Raji (cell line): ENCODE results near the gene PTPRA.

Experiments used
- POLR2A ChIP-seq: IDR thresholded peaks from 2 replicates; pipeline ENCODE4 v1.6.1; 2011; ENCODE audit warnings: low read depth, low read length, control low read depth; ENCODE audit not compliant: insufficient read depth

Gene PTPRA

GRCh38 chr20:2873747-2874041 lies 413 bp downstream of the PTPRA start:
- TF ChIP-seq POLR2A = no peak

DNA sequence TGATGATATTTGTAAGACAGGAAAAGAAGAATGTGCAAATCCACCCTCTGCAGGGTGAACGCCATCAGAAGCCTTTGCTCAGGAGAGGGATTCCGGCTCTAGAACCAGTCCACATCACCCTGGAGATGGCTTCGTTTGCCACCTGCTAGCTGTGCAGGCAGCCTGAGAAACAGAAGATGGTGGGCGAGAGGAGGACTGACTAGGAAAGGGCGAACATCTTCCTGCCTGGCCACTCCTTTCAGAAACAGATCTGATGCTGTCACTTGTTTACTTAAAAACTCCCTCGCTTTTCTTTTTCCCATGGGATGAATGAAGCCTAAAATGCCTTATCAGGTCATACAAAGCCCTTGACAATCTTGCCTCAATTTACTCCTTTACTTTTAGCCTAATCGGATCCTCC lies 1.2 kb downstream of the PTPRA start:
- no peak for TF ChIP-seq POLR2A

DNA sequence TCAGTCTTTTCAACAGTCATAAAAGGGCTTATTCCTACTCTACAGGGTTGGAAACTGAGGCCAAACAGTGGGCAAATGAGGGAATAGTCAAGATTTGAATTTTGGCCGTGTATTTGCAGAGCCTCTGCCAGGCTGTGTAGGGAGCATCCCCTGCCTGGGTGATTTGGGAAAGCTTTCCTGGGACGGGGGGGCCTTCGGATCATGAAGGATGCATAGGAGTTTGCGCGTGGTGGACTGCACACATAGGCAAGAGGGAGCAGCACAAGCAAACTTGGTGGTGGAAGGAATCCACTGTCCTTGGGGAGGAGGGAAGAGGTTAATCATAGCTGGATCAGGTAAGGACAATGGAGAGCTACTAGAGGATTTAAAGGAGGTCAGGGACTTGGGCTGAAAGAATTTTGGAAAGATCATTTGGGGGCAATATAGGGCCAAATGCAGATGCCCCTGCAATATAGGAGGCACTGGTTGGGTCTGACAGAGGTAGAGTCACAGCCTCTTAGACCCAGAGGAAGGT lies 2.5 kb downstream of the PTPRA start:
- TF ChIP-seq POLR2A = no peak

GRCh38 chr20:2878515-2878914 lies 5.2 kb downstream of the PTPRA start:
- TF ChIP-seq POLR2A = no peak

DNA sequence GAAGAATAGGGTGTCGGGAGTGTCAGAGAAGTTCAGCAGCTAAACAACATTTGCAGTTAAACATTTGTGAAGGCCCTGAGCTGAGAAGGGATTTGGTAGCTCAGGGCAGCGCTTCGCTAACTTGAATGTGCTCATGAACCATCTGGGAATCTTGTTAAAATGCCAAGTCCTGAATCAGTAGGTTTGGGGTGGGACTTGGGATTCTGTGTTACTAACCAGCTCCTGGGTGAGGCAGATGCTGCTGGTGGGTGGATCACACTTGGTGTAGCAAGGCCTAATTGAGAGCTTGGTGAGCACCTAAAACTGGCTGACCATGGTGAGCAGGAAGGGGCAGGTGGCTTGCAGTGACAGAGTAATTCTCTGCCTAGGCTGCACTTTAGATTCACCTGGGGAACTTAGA lies 5.9 kb downstream of the PTPRA start:
- TF ChIP-seq POLR2A = no peak

GRCh38 chr20:2880650-2881049 lies 7.4 kb downstream of the PTPRA start:
- no peak for TF ChIP-seq POLR2A

DNA sequence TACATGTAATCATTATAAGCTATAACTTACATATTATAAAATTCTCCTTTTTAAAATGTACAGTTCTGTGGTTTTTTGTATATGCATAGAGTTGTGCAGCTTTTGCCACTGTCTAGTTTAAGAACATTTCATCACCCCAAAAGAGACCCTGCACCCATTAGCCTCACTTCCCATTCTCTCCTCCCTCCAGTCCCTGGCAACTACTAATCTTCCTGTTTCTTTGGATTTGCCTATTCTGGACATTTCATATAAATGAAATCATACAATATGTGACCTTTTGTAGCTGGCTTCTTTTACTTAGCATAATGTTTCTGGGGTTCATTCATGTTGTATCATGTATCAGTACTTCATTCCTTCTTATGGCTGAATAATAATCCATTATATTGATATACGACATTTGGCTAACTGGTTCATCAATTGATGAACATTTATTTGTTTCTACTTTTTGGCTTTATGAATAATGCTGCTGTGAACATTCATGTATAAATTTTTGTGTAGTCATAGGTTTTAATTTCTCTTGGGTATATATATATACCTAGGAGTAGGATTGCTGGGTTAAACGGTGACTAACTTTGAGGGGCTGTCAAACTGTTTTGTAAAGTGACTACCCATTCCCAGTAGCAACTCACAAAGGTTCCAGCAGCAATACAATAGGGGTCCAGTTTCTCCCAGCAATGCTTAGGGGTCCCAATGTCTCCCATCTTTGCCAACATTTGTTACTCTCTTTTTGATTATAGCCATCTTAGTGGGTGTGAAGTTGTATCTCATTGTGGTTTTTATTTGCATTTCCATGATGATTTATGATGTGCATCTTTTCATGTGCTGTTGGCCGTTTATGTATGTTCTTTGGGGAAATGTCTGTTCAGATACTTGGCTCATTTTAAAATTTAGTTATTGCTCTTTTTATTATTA lies 10.7 kb downstream of the PTPRA start:
- TF ChIP-seq POLR2A = no peak

DNA sequence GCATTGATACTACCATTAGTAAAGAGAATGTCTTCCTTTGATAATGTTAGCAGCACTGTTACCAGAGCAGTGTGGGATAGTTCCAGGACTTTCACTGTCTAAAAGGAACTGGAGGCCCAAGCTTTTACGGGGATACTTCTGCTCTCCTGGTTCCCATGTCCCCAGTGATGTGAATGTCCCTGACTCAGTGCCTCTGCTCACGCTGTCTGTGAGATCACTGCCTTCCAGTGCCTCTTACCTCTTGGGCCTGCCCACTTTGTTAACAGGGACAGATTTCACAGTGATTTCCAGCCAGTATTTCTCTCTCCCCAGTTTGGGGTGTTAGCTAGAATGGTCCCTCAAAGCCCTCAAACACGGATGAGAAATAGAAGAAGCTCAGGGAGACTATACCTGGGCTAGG lies 14.4 kb downstream of the PTPRA start:
- TF ChIP-seq POLR2A = no peak

DNA sequence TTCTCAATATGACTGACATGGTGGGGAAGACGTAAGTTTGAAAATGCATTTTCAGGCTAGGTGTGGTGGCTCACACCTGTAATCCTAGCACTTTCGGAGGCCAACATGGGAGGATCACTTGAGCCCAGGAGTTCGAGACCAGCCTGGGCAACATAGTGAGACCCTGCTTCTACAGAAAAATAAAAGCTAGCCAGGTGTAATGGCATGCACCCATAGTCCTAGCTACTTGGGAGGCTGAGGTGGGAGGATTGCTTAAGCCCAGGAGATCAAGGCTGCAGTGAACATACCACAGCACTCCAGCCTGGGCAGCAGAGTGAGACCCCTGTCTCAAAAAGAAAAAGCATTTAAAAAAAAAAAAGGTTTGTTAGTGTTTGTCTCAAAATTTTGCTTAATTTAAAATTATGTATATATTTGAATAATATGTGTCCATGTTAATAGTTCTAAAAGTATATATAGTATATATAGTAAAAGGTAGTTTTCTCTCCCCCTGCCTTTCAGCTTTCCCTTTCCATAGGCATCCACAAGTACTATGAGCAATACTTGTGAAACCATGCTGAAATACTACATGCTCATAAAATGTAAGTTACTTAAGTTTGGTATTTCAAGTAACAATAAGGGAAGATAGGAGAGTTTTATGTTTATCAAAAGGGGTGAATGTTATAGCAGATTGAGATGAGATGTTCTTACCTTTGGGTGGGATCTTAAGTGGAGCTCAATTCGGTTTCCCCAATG lies 15.1 kb downstream of the PTPRA start:
- TF ChIP-seq POLR2A = no peak

GRCh38 chr20:2889209-2889608 lies 15.9 kb downstream of the PTPRA start:
- TF ChIP-seq POLR2A = no peak

- no peak for TF ChIP-seq POLR2A
These were observed 16.5 kb downstream of the PTPRA start for GRCh38 chr20:2889797-2890196.

DNA sequence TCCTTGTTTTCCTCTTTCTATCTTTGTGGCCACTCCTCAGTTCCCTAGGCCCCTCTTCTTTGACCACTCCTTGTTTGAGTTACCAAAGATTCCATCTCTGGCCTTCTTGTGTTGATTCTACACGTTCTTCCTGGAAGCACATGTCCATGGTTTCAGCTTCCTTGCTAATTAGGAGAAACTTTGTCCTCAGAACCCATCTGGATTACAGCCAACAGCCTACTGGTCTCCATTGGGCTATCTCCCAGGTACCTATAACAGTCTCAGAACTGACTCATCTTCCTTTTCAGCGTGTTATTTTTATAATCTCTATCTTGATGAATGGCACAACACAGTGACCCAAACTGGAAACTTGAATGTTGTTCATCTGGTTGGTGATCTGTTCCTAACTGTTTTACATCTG lies 17.5 kb downstream of the PTPRA start:
- no peak for TF ChIP-seq POLR2A

- no peak for TF ChIP-seq POLR2A
These were observed 18.1 kb downstream of the PTPRA start for GRCh38 chr20:2891343-2891742.

DNA sequence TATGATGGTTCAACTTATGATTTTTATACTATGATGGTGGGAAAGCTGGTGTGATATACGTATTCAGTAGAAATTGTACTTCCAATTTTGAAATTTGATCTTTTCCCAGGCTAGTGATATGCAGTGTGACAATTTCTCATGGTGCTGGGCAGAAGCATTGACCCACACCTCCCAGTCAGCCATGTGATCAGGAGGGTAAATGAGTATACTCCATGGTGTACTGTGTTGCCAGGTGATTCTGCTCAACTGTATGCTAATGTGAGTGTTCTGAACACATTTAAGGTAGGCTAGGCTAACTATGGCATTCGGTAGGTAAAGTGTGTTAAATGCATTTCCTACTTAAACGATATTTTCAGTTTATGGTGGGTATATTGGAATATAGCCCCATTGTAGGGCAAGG lies 19.1 kb downstream of the PTPRA start:
- no peak for TF ChIP-seq POLR2A

DNA sequence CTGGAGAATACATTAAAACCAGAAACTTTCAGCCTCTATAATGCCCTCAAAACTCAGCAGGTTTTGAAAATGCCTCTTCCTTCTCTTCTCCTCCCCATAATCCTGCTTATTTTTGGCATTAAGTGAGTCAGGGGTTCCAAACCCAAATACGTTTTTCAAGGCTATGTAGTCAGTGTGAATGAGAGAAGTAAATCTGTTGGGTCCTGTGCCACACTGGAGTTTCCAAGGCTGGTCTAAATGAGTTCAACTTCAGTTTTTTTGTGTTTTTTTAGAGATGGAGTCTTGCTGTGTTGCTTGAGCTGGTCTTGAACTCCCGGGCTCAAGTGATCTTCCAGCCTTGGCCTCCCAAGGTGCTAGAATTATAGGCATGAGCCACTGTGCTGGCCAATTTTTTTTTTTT lies 20.9 kb downstream of the PTPRA start:
- TF ChIP-seq POLR2A = no peak

DNA sequence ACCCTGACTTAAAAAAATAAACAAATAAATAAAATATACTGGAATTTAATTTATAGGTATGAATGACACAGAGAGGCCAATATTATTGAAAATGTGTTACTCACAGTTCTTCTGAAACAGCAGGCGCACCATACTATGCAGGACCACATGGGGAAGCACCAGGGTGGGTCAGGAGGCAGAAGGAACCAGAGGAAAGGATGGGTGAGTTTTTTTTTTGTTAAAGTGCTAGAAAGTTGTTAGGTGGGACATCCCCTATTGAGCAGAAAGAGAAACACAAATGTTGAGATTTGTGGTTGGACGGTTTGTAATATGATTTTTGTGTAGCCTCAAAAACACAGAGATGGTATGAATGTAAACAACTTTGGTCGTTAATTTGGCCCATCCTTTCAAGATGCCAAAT lies 26.0 kb downstream of the PTPRA start:
- no peak for TF ChIP-seq POLR2A
